ENCODE results near the gene NDST3. TPM values are rescaled to one million over a fixed set of nuclear protein-coding genes. Genes with fewer than 3 reads are reported as not detected.

Gene NDST3
- total RNA-seq, 2 experiments from 2014 or later, result not detected

DNA sequence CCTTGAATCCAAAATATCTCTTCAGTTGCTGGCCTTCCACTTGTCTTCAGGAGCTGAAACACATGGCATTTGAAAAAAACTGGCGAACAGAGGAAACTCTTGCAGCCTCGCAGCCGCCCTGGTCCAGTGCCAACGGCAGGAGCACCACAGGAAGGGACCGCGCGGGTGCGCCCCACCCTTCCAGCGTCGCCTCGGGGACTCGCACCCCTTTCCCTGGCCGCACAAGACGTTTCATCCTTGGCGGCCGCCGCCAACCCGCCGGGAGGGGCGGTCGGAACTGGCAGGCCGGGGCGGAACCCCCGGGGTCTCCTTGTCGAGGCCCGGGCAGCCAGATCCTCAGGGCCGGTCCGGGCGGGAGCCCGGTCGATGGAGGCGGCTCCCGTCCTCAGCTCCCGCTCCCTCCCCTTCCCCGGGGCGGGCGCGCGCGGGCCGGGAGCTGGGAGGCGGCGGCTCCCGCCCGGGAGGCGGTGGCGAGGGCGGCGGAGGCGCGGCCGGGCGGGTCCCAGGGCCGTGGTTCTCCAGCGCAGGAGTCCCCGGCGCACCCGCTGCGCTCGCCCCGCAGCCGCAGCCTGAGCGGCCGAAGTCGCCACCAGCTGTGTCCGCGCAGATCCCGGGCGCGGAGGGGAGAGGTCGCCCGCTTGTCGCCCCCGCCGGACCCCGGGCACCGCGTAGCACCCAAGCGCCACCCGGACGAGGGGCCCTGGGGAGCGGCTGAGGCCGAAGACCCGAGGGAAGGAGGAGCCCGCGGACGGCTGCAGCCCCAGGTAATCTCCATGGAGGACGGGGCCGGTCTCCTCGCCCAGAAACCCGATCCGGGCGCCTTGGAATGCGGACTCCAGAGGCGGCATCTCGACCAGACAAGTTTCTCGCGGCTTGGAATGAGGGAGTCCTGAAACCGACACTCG lies 886 bp upstream of the NDST3 start:
- Mint-ChIP-seq H3K9me3 (ENCODE audit: low read depth) (no peaks in the 10 kb centered on the region), H3K27me3 (peaks cover 21% of the 10 kb centered on the region), H3K36me3 (ENCODE audit: low read depth) (no peaks in the 10 kb centered on the region), H3K4me1 (peaks cover 7% of the 10 kb centered on the region), H3K27ac (no peak overlapping the region), H3K4me3 (peak overlapping the region; percentile 49)
- CTCF ChIA-PET, result interaction anchor here (0.6 to 1.5 kb wide), 3 partner anchors 9 to 586 kb away, joined by 3 to 4 read pairs (median 3); no protein-coding TSS in a partner anchor
- peak; percentile 49 for ATAC-seq
- DNase-seq, result peak; percentile 34
- intact Hi-C loops (cut with DNase I, micrococcal nuclease), result loop anchor here in 1 of 2 experiments (5.0 to 10.0 kb wide), 2 partner anchors 189 to 589 kb away; no protein-coding TSS in a partner anchor
- POLR2A ChIA-PET, result no interaction called here

GRCh38 chr4:118035309-118035708 lies 1.0 kb downstream of the NDST3 start:
- POLR2A ChIA-PET, result no interaction called here
- intact Hi-C loops (cut with DNase I, micrococcal nuclease), result loop anchor here in 1 of 2 experiments (10.0 kb wide), 1 partner anchor 591 kb away; no protein-coding TSS in a partner anchor

DNA sequence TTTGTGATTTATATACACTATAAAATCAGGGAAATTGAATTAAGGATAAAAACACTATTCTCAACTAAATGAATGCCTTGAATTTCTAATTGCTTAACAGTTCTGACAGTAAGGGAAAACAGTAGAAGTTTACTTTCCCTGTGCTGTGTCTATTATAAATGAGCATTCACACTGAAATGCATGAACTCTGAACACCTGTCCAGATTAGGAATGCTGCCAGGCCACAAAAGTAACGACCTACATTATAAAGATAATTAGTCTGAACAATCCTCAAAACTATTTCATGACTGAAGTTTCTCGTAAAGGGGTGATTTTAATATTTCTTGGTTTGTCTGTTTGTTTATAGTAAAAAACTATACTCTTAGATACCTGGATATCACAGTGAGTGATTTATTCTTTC lies 2.0 kb downstream of the NDST3 start:
- DNase-seq (no peak), ATAC-seq (no peak)
- intact Hi-C loops (cut with DNase I, micrococcal nuclease), result loop anchor here in 1 of 2 experiments (10.0 kb wide), 1 partner anchor 592 kb away; no protein-coding TSS in a partner anchor
- ChIA-PET POLR2A (no interaction called here), CTCF (interaction anchor here (0.6 to 0.7 kb wide), 2 partner anchors 67 to 189 kb away, joined by 3 read pairs; no protein-coding TSS in a partner anchor)
- Mint-ChIP-seq H3K36me3 (ENCODE audit: low read depth) (no peaks in the 10 kb centered on the region), H3K4me1 (peaks cover 7% of the 10 kb centered on the region), H3K9me3 (ENCODE audit: low read depth) (no peaks in the 10 kb centered on the region), H3K27me3 (peaks cover 21% of the 10 kb centered on the region), H3K27ac (no peak overlapping the region), H3K4me3 (no peak overlapping the region)

More at GRCh38 chr4:118035309-118035708, 1.0 kb downstream of the NDST3 start:
- H3K36me3 Mint-ChIP-seq (ENCODE audit: low read depth), result no peaks in the 10 kb centered on the region
- CTCF ChIA-PET, result interaction anchor here (1.4 kb wide), 1 partner anchor 8 kb away, joined by 3 read pairs; no protein-coding TSS in a partner anchor
- no peaks in the 10 kb centered on the region for H3K9me3 Mint-ChIP-seq (ENCODE audit: low read depth)
- H3K27ac Mint-ChIP-seq, result no peak overlapping the region
- no peak overlapping the region for H3K4me3 Mint-ChIP-seq
- peaks cover 7% of the 10 kb centered on the region for H3K4me1 Mint-ChIP-seq
- DNase-seq, result no peak
- ATAC-seq, result no peak
- peaks cover 21% of the 10 kb centered on the region for H3K27me3 Mint-ChIP-seq

DNA sequence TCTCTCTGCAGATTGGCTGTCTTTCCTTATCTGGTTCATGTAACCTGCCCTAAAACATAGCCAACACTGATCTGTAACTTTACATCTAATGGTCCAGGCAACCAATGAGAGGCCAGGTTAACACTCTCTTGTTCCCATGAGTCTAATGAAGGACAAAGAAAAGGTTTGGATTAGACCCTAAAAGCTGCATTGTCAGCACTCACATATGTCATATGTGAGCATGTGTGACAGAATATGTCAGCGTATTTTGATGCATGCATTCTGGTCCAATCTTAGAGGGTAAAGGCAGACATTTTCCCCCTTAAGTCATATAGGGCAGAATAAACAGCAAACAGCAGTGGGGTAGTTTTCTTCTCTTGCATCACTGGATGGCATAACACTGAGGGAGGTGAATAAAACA lies 3.7 kb downstream of the NDST3 start:
- Mint-ChIP-seq H3K27ac (no peak overlapping the region), H3K4me3 (no peak overlapping the region), H3K9me3 (ENCODE audit: low read depth) (no peaks in the 10 kb centered on the region), H3K36me3 (ENCODE audit: low read depth) (no peaks in the 10 kb centered on the region), H3K27me3 (peaks cover 15% of the 10 kb centered on the region), H3K4me1 (peaks cover 7% of the 10 kb centered on the region)
- intact Hi-C loops (cut with DNase I, micrococcal nuclease), result loop anchor here in 1 of 2 experiments (10.0 kb wide), 1 partner anchor 593 kb away; no protein-coding TSS in a partner anchor
- DNase-seq (no peak), ATAC-seq (no peak)
- CTCF ChIA-PET, result no interaction called here
- POLR2A ChIA-PET, result no interaction called here

- Mint-ChIP-seq H3K36me3 (ENCODE audit: low read depth) (no peaks in the 10 kb centered on the region), H3K27me3 (peaks cover 6% of the 10 kb centered on the region), H3K4me1 (no peaks in the 10 kb centered on the region), H3K27ac (no peak overlapping the region), H3K9me3 (ENCODE audit: low read depth) (peaks cover 4% of the 10 kb centered on the region), H3K4me3 (no peak overlapping the region)
- ATAC-seq (no peak), DNase-seq (no peak)
- ChIA-PET CTCF (no interaction called here), POLR2A (no interaction called here)
- intact Hi-C loops (cut with DNase I, micrococcal nuclease), result no loop called here
Observed at GRCh38 chr4:118046323-118046722, 12.0 kb downstream of the NDST3 start.

DNA sequence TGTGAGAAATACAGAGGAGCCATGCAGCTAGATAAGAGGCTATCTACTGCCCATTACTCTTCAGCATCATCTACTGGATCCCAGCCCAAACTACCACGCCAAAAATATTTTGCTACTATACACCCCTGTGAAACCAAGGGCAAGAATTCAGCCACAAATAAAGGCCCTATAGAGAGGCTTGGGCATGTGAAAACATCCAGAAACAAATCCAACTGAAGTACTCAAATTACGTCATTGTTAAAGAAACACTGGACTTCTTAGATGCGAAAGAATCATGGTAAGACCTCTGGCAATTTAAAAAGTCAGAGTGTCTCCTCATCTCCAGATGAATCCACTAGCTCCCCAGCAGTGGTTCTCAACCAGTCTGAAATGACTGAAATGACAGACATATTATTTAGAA lies 12.8 kb downstream of the NDST3 start:
- CTCF ChIA-PET, result no interaction called here
- Mint-ChIP-seq H3K4me1 (no peaks in the 10 kb centered on the region), H3K9me3 (ENCODE audit: low read depth) (peaks cover 4% of the 10 kb centered on the region), H3K27ac (no peak overlapping the region), H3K4me3 (no peak overlapping the region), H3K27me3 (peaks cover 5% of the 10 kb centered on the region), H3K36me3 (ENCODE audit: low read depth) (no peaks in the 10 kb centered on the region)
- intact Hi-C loops (cut with DNase I, micrococcal nuclease), result no loop called here
- DNase-seq (no peak), ATAC-seq (no peak)
- POLR2A ChIA-PET, result no interaction called here

GRCh38 chr4:118058955-118059354 lies 24.7 kb downstream of the NDST3 start:
- Mint-ChIP-seq H3K4me1 (no peaks in the 10 kb centered on the region), H3K27ac (no peak overlapping the region), H3K27me3 (peaks cover 4% of the 10 kb centered on the region), H3K36me3 (ENCODE audit: low read depth) (no peaks in the 10 kb centered on the region), H3K4me3 (no peak overlapping the region), H3K9me3 (ENCODE audit: low read depth) (no peaks in the 10 kb centered on the region)
- ChIA-PET CTCF (no interaction called here), POLR2A (no interaction called here)
- no peak for ATAC-seq
- intact Hi-C loops (cut with DNase I, micrococcal nuclease), result no loop called here
- DNase-seq, result no peak

DNA sequence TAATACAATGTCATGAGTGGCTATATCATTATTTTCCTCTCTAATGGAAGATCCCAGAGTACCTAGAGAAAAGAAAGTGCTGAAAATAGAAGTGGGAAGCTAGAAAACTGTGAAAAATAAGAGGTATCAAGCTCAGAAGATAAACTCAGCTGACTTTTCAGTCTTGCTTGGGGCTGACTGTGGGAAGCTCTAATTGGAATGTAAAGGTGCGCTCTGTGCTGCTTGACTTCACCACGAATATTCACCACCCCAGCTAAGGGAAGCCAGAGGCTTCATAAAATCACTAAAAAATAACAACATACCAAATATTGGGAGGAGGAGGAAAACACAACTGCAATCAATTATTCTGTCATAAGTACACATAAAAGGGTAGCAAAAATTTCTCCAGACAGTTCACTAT lies 25.1 kb downstream of the NDST3 start:
- DNase-seq (no peak), ATAC-seq (no peak)
- no peak overlapping the region for H3K27ac Mint-ChIP-seq
- no peak overlapping the region for H3K4me3 Mint-ChIP-seq
- peaks cover 4% of the 10 kb centered on the region for H3K27me3 Mint-ChIP-seq
- H3K4me1 Mint-ChIP-seq, result no peaks in the 10 kb centered on the region
- intact Hi-C loops (cut with DNase I, micrococcal nuclease), result no loop called here
- ChIA-PET CTCF (no interaction called here), POLR2A (no interaction called here)
- no peaks in the 10 kb centered on the region for H3K36me3 Mint-ChIP-seq (ENCODE audit: low read depth)
- H3K9me3 Mint-ChIP-seq (ENCODE audit: low read depth), result no peaks in the 10 kb centered on the region

GRCh38 chr4:118076958-118077766 lies 42.9 kb downstream of the NDST3 start:
- peaks cover 4% of the 10 kb centered on the region for H3K27me3 Mint-ChIP-seq
- no peak overlapping the region for H3K27ac Mint-ChIP-seq
- DNase-seq, result peak; percentile 48
- ATAC-seq, result peak; percentile 74
- no peaks in the 10 kb centered on the region for H3K4me1 Mint-ChIP-seq
- POLR2A ChIA-PET, result no interaction called here
- no peaks in the 10 kb centered on the region for H3K36me3 Mint-ChIP-seq (ENCODE audit: low read depth)
- CTCF ChIA-PET, result interaction anchor here (1.0 to 1.1 kb wide), 3 partner anchors 10 to 153 kb away, joined by 3 to 6 read pairs (median 3); no protein-coding TSS in a partner anchor
- intact Hi-C loops (cut with DNase I, micrococcal nuclease), result loop anchor here (1.0 to 5.0 kb wide), 4 partner anchors 147 to 196 kb away; no protein-coding TSS in a partner anchor
- H3K4me3 Mint-ChIP-seq, result no peak overlapping the region
- no peaks in the 10 kb centered on the region for H3K9me3 Mint-ChIP-seq (ENCODE audit: low read depth)

GRCh38 chr4:118077767-118078105 lies 43.5 kb downstream of the NDST3 start:
- H3K36me3 Mint-ChIP-seq (ENCODE audit: low read depth), result no peaks in the 10 kb centered on the region
- H3K4me1 Mint-ChIP-seq, result peaks cover 2% of the 10 kb centered on the region

GRCh38 chr4:118081434-118081833 lies 47.1 kb downstream of the NDST3 start:
- Mint-ChIP-seq H3K27me3 (peaks cover 2% of the 10 kb centered on the region), H3K4me3 (no peak overlapping the region), H3K36me3 (ENCODE audit: low read depth) (no peaks in the 10 kb centered on the region), H3K9me3 (ENCODE audit: low read depth) (no peaks in the 10 kb centered on the region), H3K4me1 (peaks cover 13% of the 10 kb centered on the region), H3K27ac (no peak overlapping the region)
- POLR2A ChIA-PET, result no interaction called here
- no peak for DNase-seq
- ATAC-seq, result no peak
- intact Hi-C loops (cut with DNase I, micrococcal nuclease), result no loop called here
- CTCF ChIA-PET, result no interaction called here

More at GRCh38 chr4:118077767-118078105, 43.5 kb downstream of the NDST3 start:
- no peaks in the 10 kb centered on the region for H3K9me3 Mint-ChIP-seq (ENCODE audit: low read depth)
- intact Hi-C loops (cut with DNase I, micrococcal nuclease), result loop anchor here (1.0 to 5.0 kb wide), 3 partner anchors 147 to 195 kb away; no protein-coding TSS in a partner anchor
- H3K4me3 Mint-ChIP-seq, result no peak overlapping the region
- ChIA-PET POLR2A (no interaction called here), CTCF (interaction anchor here (2.4 kb wide), 1 partner anchor 146 kb away, joined by 8 read pairs; no protein-coding TSS in a partner anchor)
- H3K27me3 Mint-ChIP-seq, result peaks cover 5% of the 10 kb centered on the region
- DNase-seq (no peak), ATAC-seq (no peak)
- no peak overlapping the region for H3K27ac Mint-ChIP-seq
